AG09309 (cell line): ENCODE data around the gene CDC20.

ENCODE experiments used
- DNase-seq: peaks from one replicate; pipeline ENCODE4 v3.0.0-alpha.2; 2010; ENCODE audit warnings: low read depth
- H3K4me3 ChIP-seq: 2 replicates; pipeline ENCODE4 v1.5.1; 2011; ENCODE audit warnings: mild to moderate bottlenecking, low read depth, low read length, moderate library complexity; ENCODE audit not compliant: control insufficient read depth
- TF ChIP-seq, protein P1 (sequence below): IDR thresholded peaks from 2 replicates; pipeline ENCODE4 v1.5.1; 2011; ENCODE audit warnings: mild to moderate bottlenecking, low read depth, low read length, inconsistent platforms; ENCODE audit not compliant: insufficient read depth, control insufficient read depth; ENCODE audit errors: missing control alignments

Gene CDC20

DNA sequence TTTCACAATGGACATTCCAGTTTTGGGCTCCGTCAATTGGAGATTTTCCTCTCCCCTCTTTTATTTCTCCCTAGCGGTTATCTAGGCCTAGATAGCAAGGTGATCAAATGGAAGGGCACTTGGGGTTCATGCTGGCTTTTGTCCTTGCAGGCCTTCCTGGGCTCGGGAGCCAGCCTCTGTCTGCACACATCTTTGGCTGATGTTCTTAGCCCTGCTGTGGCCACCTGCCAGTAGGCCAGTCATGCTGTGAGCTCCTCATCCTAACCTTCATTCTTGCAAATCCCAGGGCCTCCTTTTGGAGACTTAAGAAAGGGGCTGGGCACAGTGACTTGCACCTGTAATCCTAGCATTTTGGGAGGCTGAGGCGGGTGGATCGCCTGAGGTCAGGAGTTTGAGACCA is 44.5 kb upstream of the CDC20 start:
- TF ChIP-seq, protein P1, sequence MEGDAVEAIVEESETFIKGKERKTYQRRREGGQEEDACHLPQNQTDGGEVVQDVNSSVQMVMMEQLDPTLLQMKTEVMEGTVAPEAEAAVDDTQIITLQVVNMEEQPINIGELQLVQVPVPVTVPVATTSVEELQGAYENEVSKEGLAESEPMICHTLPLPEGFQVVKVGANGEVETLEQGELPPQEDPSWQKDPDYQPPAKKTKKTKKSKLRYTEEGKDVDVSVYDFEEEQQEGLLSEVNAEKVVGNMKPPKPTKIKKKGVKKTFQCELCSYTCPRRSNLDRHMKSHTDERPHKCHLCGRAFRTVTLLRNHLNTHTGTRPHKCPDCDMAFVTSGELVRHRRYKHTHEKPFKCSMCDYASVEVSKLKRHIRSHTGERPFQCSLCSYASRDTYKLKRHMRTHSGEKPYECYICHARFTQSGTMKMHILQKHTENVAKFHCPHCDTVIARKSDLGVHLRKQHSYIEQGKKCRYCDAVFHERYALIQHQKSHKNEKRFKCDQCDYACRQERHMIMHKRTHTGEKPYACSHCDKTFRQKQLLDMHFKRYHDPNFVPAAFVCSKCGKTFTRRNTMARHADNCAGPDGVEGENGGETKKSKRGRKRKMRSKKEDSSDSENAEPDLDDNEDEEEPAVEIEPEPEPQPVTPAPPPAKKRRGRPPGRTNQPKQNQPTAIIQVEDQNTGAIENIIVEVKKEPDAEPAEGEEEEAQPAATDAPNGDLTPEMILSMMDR, result no peak
- DNase-seq, result no peak
- no peak overlapping the region for H3K4me3 ChIP-seq

DNA sequence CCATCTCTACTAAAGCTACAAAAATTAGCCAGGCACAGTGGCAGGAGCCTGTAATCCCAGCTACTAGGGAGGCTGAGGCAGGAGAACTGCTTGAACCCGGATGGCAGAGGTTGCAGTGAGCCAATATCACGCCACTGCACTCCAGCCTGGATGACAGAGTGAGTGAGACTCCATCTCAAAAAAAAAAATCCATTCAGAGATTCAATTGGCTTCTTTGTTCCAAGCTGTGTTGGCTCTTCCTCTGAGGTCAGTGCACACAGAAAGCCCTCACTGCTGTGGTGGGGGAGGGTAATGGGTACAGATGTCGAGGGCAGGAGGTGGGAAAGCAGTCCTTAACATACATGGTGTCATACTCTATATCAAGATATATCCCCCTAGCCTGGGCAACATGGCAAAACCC is 43.3 kb upstream of the CDC20 start:
- TF ChIP-seq, protein P1, result no peak
- H3K4me3 ChIP-seq, result no peak overlapping the region
- DNase-seq, result no peak

DNA sequence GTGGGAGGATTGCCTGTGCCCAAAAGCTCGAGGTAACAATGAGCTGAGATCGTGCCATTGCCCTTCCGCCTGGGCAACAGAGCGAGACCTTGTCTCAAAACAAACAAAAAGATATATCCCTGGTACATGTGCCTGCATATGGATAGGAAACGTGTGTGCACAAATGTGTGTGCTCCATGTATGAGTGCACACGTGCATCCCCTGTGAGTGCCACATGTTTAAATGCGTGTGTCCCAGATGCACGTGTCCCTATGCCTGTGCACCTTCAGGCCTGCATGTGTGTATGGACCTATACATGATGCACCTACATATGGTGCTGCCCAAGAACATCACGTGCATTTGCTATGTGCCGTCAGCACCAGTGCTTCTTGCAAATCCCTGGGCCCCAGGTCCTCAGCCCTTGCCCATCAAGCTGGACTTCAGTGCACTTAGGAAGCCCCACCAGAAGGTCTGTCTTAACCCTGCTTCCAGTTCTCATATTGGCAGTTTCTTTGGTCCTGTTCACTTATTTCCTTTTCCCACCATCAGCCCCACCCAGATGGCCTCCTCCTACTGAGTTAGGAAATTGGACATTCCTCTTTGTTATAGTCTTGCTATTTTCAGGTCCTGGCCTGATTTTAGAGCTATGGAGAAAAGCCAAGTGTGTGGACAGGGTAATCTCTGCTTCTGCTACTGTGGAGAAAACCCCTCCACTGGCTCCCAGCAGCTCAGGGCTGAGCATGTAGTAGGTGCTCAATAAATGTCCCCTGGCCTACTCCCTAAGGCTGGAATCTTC is 42.6 kb upstream of the CDC20 start:
- TF ChIP-seq, protein P1, result no peak
- H3K4me3 ChIP-seq, result no peak overlapping the region
- DNase-seq, result no peak

DNA sequence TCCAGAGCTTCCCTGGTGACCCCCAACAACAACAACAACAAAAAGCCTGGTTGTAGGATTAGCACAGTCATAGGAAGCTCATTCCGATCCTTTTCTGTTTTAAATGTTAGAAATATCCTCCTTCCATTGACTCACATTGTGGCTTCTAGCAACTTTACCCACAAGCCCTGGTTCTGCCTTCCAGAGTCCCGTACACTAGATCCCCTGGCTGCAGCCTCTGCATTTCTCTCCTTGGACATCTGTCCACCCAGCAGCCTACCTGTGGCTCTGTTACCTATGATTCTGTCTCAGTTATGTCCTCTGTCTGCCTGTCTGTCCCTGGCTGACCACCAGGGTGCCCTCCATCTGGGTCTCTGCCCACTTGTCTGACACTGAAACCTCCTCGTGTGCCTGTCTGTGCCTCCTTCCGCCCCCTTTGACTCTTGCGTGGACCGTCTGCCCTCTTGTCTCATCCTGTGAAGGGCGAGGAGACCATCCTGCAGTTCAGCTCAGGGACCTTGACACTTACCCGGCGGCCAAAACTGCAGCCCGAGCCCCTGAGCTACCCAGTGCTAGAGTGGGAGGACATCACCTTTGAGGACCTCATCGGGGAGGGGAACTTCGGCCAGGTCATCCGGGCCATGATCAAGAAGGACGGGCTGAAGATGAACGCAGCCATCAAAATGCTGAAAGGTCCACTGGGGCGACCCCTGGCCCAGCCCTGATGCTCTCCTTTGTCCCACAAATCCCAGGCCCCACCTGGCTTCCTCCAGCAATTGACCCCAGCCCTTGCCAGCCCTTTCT is 41.9 kb upstream of the CDC20 start:
- TF ChIP-seq, protein P1, result no peak
- no peak overlapping the region for H3K4me3 ChIP-seq
- DNase-seq, result no peak

DNA sequence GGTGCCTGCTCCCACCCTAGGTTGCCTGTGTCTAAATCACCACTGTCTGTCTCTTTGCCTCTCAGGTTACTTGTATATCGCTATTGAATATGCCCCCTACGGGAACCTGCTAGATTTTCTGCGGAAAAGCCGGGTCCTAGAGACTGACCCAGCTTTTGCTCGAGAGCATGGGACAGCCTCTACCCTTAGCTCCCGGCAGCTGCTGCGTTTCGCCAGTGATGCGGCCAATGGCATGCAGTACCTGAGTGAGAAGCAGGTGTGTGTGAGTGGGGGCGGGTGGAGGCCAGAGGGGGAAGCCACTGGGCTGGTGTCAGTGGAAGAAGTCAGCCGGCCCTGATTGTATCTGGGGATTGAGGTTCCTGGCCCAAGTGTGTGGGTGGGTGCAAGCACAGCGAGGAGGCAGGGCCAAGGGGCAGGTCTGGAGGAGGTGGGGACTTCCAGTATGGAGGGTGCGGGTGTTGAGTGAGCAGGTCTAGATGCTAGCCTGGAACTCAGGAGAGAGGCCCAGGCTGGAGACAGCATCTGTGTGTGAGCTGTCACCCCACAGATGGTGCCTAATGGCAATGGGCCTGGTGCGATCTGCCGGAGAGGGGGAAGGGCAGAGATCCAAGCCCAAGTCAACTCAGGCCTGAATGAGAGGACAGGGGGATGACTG is 40.8 kb upstream of the CDC20 start:
- TF ChIP-seq, protein P1, result no peak
- DNase-seq, result no peak
- no peak overlapping the region for H3K4me3 ChIP-seq

DNA sequence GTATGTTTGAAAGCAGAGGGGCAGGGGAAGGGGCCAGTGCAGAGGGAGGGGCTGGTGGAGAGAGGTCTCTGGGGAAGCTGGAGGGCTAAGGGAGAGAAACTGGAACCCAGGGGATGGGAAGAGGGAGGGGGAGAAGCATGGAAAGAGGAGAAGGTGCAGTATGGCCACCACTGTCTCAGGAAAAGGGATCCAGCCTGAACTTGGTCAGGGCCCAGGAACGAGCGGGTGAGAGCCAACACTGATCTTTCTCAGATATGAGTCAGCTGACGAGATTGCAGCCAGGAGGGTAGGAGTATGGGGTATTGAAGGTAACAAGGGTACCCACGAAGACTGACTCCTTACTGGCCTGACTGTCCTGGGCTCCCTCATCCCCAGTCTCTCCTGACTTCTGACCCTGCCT is 40.0 kb upstream of the CDC20 start:
- H3K4me3 ChIP-seq, result no peak overlapping the region
- no peak for DNase-seq
- TF ChIP-seq, protein P1, result no peak
